Osteocyte (in vitro differentiated cells): Measurements from ENCODE around the gene FGF12. TPM values are rescaled to one million over a fixed set of nuclear protein-coding genes. Genes with fewer than 3 reads are reported as not detected.
"Not testable (repeated sequence)": the region's sequence is repeated elsewhere in the genome, so short reads cannot be mapped to it uniquely, and the experiment has no call there.

ENCODE experiments used
- DNase-seq: peaks from one replicate; pipeline ENCODE4 v3.0.0; 2021; ENCODE audit warnings: mixed read lengths; ENCODE audit not compliant: unreplicated experiment; ENCODE audit errors: extremely low spot score
- H3K27ac Mint-ChIP-seq: one replicate; pipeline ENCODE4 v1.8.0; 2021; ENCODE audit warnings: mild to moderate bottlenecking, mixed read lengths; ENCODE audit not compliant: unreplicated experiment
- H3K27me3 Mint-ChIP-seq: one replicate; pipeline ENCODE4 v1.8.0; 2021; ENCODE audit warnings: mixed read lengths; ENCODE audit not compliant: unreplicated experiment
- H3K36me3 Mint-ChIP-seq: one replicate; pipeline ENCODE4 v1.8.0; 2021; ENCODE audit warnings: mixed read lengths; ENCODE audit not compliant: unreplicated experiment
- H3K4me1 Mint-ChIP-seq: one replicate; pipeline ENCODE4 v1.8.0; 2021; ENCODE audit warnings: mixed read lengths; ENCODE audit not compliant: unreplicated experiment
- H3K4me3 Mint-ChIP-seq: one replicate; pipeline ENCODE4 v1.8.0; 2021; ENCODE audit warnings: mild to moderate bottlenecking, moderate library complexity, mixed read lengths; ENCODE audit not compliant: unreplicated experiment
- H3K9me3 Mint-ChIP-seq: one replicate; pipeline ENCODE4 v1.8.0; 2021; ENCODE audit warnings: mixed read lengths; ENCODE audit not compliant: unreplicated experiment
- CTCF ChIP-seq: fragments of 200-600 bp; sonication (generic); IDR thresholded peaks from 2 replicates; pipeline ENCODE4 v1.5.0; 2021; ENCODE audit warnings: antibody characterized with exemption, mild to moderate bottlenecking, moderate library complexity
- total RNA-seq: library from RNA; stranded (reverse); gene quantifications from 2 replicates; pipeline ENCODE4 v1.2.1, GENCODE V29; 2021

Gene FGF12
- total RNA-seq, 1 donor from 2014 or later: not detected

GRCh38 chr3:192597913-192598312 is 129.4 kb downstream of the FGF12 start:
- Mint-ChIP-seq H3K4me1 (no peaks in the 10 kb centered on the region), H3K27ac (no peak overlapping the region), H3K4me3 (no peak overlapping the region), H3K27me3 (no peaks in the 10 kb centered on the region), H3K9me3 (peaks cover 12% of the 10 kb centered on the region), H3K36me3 (no peaks in the 10 kb centered on the region)
- TF ChIP-seq CTCF: no peak
- no peak for DNase-seq

GRCh38 chr3:192597506-192597905 is 129.8 kb downstream of the FGF12 start:
- H3K27me3 Mint-ChIP-seq: no peaks in the 10 kb centered on the region
- H3K4me3 Mint-ChIP-seq: no peak overlapping the region
- no peak for DNase-seq
- no peaks in the 10 kb centered on the region for H3K36me3 Mint-ChIP-seq
- peaks cover 8% of the 10 kb centered on the region for H3K9me3 Mint-ChIP-seq
- no peak overlapping the region for H3K27ac Mint-ChIP-seq
- no peaks in the 10 kb centered on the region for H3K4me1 Mint-ChIP-seq
- no peak for TF ChIP-seq CTCF

GRCh38 chr3:192578729-192579128 is 148.6 kb downstream of the FGF12 start:
- DNase-seq: no peak
- TF ChIP-seq CTCF: no peak
- Mint-ChIP-seq H3K4me3 (no peak overlapping the region), H3K36me3 (no peaks in the 10 kb centered on the region), H3K9me3 (no peaks in the 10 kb centered on the region), H3K4me1 (no peaks in the 10 kb centered on the region), H3K27me3 (no peaks in the 10 kb centered on the region), H3K27ac (no peak overlapping the region)

GRCh38 chr3:192577811-192578210 is 149.5 kb downstream of the FGF12 start:
- Mint-ChIP-seq H3K27ac (no peak overlapping the region), H3K27me3 (no peaks in the 10 kb centered on the region), H3K4me3 (no peak overlapping the region), H3K9me3 (no peaks in the 10 kb centered on the region), H3K36me3 (no peaks in the 10 kb centered on the region), H3K4me1 (no peaks in the 10 kb centered on the region)
- DNase-seq: no peak
- TF ChIP-seq CTCF: no peak

GRCh38 chr3:192577271-192577670 is 150.1 kb downstream of the FGF12 start:
- DNase-seq: no peak
- Mint-ChIP-seq H3K9me3 (no peaks in the 10 kb centered on the region), H3K4me3 (no peak overlapping the region), H3K27ac (no peak overlapping the region), H3K36me3 (no peaks in the 10 kb centered on the region), H3K4me1 (no peaks in the 10 kb centered on the region), H3K27me3 (no peaks in the 10 kb centered on the region)
- no peak for TF ChIP-seq CTCF

GRCh38 chr3:192576704-192577103 is 150.6 kb downstream of the FGF12 start:
- not testable (repeated sequence) for H3K27ac Mint-ChIP-seq

More at GRCh38 chr3:192576704-192577103, 150.6 kb downstream of the FGF12 start:
- not testable (repeated sequence) for H3K4me1 Mint-ChIP-seq, H3K36me3 Mint-ChIP-seq, H3K9me3 Mint-ChIP-seq, DNase-seq, H3K4me3 Mint-ChIP-seq, H3K27me3 Mint-ChIP-seq
